Epidermal melanocyte (primary cell): ENCODE data around the gene FAM110D.

Experiments used
- DNase-seq: peaks from one replicate; pipeline ENCODE4 v3.0.0; 2011; ENCODE audit warnings: low spot score; ENCODE audit not compliant: insufficient read length

FAM110D gene

DNA sequence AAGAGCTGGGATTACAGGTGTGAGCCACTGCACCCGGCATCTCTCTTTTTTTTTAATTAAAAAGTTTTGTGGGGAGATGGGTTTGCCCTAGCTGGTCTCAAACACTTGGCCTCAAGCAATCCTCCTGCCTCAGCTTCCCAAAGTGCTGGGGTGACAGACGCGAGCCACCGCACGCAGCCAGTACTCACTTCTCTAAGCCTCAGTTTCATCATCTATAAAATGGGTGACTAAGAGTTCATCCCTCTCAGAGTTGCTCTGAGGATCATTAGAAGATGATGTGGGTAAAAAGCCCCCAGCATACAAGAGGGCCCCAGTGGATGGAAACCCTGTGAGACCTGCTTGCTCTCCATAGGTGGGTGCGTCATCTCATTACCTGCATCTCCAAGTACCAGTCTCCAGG is 29.0 kb downstream of the FAM110D start:
- no peak for DNase-seq

DNA sequence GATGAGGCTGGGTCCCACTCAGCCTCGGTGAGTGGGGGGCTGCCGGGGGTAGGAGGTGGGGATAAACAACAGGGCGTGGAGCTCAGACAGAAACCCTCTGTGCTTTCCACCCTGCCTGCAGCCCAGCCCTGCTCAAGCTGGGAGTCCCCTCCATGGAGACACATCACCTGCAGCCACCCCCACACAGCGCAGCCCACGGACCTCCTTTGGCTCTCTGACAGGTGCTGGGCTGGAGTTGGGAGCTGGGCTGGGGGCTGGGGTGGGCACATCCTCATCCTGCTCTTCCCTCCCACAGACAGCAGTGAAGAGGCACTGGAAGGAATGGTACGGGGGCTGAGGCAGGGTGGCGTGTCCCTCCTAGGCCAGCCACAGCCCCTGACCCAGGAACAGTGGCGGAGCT is 29.6 kb downstream of the FAM110D start:
- DNase-seq, result peak; percentile 9

DNA sequence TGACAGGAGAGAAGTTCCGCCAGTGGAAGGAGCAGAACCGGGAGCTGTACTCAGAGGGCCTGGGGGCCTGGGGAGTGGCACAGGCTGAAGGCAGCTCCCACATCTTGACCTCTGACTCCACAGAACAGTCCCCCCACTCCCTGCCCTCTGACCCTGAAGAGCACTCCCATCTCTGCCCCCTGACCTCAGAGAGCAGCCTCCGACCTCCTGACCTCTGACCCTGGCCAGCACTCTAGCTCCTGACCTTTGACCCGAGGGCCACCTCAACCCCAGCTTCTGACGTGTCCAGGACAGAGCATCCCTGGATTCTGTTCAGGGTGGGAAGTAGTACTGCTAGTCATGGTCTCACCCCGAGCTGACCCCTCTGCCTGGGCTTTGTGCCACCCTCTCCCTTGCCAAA is 30.5 kb downstream of the FAM110D start:
- DNase-seq, result peak; percentile 8

DNA sequence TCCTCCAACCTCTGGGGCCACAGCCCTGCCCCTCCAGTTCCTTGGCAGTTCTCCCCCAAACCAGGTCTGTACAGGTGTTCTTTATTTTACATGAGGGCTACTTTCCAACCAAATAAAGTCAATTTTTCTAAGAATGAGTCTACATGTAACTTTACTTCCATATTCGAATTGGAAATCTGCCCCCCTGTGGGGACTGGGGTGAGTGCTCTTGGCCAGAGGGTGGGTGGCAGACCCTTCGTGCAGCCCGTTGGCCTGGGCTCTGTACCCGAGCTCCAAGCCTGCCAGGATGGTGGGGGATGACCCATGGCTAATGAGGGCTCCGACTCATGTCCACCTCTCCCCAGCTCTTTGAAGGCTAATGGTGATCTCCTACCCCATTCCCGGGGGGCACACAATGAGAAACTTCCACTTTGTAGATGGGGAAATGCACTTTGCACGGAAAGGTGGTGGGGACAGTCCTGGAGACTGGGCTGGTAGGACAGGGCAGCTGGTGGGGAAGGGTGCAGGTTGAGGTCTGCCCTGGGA is 30.9 kb downstream of the FAM110D start:
- peak; percentile 13 for DNase-seq

DNA sequence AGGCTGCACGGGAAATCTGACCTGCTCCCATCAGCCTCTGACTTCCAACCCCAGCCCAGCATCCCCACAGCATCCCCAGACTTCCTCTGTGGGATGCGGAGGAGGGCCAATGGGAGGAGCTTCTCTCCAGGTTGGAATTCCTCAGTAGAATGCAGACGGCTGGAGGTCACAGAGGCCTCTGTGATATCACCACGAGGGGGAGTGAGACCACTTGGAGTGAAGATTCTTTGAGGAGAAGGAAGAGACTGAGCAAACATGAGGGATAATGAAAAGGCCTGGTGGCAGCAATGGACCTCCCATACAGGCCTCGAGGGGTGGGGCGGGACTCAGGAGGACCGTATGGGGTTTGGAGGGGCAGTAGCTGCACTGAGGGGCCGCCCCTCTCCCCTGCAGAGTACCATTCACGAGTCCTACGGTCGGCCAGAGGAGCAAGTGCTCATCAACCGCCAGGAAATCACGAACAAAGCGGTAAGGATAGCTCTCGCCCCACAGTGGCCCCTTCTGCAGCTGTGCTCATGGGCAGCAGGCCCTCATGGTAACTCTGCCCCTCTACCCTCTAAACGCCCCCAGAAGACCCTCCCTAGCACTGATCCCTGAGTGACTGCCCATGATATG is 31.6 kb downstream of the FAM110D start, which contains the start of gene CATSPER4:
Gene CATSPER4 (plus strand): TSS at position 230 of the 615 bp plus-strand sequence. CDS start 26 bp downstream, at position 256.
- DNase-seq, result peak; percentile 21

DNA sequence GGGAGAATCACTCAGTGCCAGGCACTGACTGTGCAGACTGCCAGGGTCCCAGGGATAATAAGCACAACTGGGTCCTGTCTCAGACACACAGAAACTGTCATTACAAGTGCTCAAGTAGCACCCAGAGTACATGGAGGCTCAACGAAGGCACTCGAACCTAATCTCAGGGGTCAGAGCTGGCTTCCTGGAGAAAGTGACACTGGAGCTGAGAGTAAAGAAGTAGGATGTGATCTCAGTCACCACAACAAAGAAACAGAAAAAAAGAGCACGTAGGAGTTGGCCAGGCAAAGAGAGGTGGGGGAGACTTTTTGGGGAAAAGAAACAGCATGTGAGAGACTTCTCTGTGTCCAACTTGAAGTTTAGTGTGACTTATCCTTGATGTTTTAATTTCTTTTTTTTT is 32.9 kb downstream of the FAM110D start:
- no peak for DNase-seq

DNA sequence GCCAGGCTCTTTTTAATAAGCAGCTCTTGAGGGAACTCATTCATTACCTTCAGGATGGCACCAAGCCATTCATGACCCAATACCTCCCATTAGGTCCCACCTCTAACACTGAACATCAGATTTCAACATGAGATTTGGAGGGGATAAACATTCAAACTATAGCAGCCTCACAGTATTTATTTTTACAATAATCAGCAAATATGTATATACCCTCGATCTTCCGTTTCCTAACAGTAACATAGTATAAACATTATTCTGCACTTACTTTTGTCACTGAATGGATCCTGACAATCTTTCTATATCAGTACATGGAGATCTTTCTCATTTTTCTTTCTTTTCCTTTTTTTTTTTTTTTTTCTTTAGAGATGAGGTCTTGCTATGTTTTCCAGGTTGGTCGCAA is 36.9 kb downstream of the FAM110D start:
- no peak for DNase-seq

DNA sequence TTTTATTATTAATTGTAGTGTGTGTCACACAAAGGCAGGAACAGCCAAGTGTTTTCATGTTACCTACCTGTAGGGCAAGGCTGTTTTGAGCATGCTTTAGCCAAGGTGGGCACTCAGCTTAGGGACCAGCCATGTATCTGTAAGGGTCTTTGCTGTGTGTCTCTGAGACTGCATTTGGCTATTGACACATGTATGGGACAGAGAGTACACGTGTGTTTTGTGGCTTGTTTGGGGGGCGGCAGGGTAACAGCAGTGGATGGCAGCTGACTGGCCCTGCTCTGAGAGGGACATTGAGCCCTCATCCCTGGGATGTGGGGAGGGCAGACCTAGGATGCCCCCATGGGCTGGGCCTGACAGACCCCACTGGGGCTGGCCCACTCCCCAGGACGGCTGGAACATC is 38.4 kb downstream of the FAM110D start:
- DNase-seq, result no peak

DNA sequence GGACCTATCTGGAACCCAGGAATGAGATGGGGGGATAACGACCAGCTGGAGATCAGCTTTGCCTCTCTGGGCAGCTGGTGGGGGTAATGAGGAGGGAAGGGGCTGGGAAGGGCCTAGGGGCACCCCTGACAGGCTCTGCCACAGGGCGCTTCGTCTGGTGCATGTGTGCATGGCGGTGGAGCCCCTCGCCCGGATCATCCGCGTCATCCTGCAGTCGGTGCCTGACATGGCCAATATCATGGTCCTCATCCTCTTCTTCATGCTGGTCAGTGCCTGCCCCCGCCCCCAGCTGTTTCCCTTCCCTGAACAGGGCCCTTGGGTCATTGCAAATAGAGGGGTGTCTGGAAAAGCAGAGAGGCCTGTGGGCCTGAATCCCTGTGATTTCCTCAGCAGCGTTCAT is 38.9 kb downstream of the FAM110D start:
- DNase-seq, result no peak

DNA sequence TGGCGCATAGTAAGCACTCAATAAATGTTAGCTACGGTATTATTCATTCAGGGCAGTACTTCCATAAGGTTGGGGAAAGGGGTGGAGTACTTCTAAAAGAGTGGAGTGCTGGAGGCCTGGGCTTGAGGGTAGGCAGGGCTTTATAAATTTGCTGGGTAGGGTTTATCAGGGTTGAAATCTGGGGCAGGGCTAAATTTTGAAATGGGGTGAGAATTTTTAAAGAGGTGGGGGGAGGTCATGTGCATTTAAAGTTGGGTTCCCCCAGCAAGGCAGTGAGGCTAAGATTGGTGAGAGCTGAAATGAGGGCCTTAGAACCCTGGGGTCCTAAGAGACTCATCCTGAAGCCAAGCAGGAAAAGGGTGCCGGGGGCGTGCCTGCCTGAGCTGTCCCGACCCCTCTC is 41.5 kb downstream of the FAM110D start:
- DNase-seq, result no peak

DNA sequence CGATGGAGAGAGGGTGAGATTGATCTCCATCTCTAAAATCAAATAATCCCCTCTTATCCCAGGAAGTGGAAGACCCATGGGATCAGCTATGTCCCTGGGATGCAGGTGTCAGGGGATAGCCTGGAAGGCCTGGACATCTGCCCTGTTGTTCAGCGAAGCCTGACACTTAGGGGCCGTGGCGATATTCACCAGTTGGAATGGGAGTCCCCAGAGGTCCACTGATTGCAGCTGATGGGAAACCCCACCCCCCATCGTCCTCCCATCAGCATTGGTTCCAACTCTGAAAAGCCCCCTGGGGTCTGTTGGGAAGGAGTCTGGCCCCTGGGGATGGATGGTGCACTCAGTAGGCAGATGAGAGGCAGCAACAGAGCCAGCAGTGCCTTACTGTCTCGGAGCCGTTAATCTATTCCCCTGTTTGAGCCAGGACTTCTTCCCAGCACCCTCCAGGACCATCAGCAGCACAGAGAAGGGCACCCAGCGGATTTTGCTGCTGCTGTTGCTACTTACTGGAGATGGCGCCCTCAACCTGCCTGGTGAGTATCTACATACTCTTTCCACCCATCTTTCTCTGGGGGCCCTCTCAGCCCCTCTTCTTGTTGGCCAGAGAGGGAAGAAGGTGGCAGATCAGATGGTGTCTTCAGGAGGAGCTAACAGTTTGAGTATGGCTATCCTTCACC is 44.9 kb downstream of the FAM110D start:
- no peak for DNase-seq

DNA sequence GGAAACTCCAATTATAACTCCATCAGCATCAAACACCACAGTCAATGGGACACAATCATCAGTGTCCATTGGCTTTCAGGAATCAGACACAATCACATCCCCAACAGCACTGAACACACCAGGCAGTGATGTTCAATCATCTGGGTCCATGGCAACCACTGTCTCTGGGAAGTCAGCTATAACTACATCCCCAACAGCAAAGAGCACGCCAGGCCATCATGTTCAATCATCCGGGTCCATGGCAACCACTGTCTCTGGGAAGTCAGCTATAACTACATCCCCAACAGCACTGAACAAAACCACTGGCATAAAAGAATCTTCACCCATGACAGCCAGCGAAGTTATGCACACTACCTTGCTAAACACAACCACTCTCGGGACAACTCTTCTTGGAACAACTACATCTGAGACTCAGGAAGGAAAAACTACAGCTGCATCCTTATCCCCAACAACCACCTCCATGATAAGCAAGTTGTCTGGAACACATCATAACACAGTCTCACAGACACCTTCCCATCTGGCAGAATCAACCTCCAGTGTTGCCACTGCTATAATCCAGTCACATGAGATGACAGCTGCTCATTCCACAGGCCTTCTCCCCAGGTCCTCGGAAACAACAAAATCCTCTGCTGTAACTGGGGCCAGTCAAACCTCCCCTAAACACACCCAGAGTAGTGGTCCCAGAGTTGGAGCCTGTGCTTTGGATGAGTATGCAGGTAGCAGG is 51.4 kb downstream of the FAM110D start:
- DNase-seq, result no peak

DNA sequence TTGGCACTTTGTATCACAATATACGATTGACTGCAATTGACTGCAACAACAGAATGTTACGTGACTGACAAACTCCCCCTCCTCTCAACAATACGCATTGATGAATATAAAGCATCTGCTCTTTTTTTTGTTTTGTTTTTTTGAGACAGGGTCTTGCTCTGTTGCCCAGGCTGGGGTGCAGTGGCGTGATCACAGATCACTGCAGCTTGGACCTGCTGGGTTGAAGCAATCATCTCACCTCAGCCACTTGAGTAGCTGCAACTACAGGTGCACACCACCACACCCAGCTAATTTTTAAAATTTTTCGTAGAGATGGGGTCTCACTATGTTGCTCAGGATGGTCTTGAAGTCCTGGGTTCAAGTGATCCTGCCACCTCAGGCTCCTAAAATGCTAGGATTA is 53.8 kb downstream of the FAM110D start:
- no peak for DNase-seq

DNA sequence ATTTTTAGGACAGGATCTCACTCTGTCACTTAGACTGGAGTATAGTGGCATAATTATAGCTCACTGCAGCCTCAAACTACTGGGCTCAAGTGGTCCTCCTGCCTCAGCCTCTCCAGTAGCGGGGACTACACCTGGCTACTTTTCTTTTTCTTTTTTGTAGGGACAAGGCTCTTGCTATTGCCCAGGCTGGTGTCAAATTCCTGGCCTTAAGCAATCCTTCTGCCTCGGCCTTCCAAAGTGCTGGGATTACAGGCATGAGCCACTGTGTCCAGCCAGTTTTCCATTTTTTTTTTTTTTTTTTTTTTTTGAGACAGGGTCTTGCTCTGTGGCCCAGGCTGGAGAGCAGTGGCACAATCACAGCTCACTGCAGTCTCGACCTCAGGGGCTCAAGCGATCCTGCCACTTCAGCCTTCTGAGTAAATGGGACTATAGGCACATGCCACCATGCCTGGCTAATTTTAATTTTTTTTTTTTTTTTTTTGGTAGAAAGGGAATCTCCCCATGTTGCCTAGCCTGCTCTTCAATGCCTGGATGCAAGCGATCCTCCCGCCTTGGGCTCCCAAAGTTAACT is 54.5 kb downstream of the FAM110D start:
- no peak for DNase-seq
